GM19397 (cell line): ENCODE measurements around the gene TEX14.
"Not testable (repeated sequence)": the region's sequence is repeated elsewhere in the genome, so short reads cannot be mapped to it uniquely, and the experiment has no call there.

ENCODE experiments used
- ATAC-seq: cut with Tn5 transposase; IDR thresholded peaks from one replicate; pipeline ENCODE4 v1.9.1; 2021; ENCODE audit warnings: mild to moderate bottlenecking, moderate library complexity; ENCODE audit not compliant: unreplicated experiment

TEX14 gene

DNA sequence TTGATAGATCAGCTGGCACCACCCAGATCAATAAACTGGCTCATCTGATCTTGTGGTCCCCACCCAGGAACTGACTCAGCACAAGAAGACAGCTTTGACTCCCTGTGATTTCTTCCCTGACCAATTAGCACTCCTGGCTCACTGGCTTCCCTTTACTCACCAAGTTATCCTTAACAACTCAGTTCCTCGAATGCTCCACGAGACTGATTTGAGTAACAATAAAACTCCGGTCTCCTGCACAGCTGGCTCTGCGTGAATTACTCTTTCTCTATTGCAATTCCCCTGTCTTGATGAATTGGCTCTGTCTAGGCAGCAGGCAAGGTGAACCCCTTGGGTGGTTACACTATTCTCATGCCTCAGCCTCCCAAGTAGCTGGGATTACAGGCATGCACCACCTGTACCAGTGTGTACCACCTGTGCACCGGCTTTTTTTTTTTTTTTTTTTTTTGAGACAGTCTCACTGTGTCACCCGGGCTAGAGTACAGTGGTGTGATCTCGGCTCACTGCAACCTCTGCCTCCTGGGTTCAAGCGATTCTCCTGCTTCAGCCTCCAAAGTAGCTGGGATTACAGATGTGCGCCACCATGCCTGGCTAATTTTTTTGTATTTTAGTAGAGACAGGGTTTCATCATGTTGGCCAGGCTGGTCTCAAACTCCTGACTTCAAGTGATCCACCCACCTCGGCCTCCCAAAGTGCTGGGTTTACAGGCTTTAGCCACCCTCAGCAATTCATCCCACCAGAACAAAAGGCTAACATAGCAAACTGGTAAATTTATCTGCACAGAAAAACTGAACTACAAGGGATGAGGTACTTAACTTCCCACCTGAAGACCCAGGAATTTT, 33.7 kb downstream of the TEX14 start:
- not testable (repeated sequence) for ATAC-seq

DNA sequence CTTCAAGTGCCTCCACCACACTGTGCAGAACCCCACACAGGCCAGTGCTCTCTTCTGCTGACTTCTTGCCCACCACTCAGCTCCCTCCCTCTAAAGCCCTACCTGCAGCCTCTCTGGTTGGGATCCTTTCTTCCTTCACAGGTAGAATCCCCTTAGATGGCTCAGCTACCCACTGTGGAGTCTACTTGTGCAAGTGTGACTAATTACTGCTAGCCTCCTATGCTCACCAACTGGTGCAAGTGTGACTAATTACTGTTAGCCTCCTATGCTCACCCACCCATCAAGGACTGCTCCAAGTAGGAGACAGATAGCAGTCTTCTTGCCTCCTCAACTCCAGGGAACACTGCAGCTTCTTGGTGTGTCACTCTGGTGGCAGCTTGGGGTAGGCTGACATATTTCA, 43.6 kb downstream of the TEX14 start:
- no peak for ATAC-seq

DNA sequence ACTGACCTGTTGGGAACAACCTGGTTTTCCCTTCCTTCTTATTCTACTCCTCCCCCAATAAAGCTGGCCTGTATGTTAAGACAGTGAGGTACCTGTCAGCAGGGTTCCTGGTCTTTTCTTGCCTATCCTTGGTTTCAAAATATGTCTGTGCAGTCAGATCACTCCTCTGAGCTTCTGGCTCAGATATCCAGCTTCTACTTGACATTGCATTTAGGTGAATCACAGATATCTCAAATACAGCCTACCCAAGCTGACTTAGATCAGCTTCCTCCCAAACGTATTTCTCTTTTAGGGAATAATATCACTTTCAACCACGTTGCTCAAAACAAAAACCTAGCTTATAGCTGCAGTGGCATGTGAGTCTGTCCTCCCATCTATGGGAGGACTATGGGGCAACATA, 48.7 kb downstream of the TEX14 start:
- no peak for ATAC-seq

GRCh38 chr17:58641887-58642311, 49.9 kb downstream of the TEX14 start:
- no peak for ATAC-seq

DNA sequence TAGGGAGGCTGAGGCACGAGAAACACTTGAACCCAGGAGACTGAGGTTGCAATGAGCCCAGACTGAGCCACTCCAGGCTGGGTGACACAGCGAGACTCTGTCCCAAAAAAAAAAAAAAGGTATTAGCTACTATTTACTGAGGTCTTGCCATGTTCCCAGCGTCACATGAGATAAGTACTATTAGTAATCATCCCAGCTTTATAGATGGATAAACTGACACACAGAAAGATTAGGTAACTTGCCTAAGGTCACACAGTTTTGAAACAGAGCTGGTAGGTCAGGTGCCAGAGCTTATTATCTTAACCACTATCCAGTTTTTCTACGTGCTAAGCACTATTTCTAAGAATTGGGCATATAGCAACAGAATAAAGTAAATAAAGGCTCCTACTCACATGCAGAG, 51.6 kb downstream of the TEX14 start:
- no peak for ATAC-seq

- ATAC-seq = no peak
Observed at GRCh38 chr17:58639681-58640080, 52.2 kb downstream of the TEX14 start.

GRCh38 chr17:58637011-58637570, 54.8 kb downstream of the TEX14 start:
- ATAC-seq = no peak

GRCh38 chr17:58632324-58633314, 59.2 kb downstream of the TEX14 start:
- no peak for ATAC-seq

DNA sequence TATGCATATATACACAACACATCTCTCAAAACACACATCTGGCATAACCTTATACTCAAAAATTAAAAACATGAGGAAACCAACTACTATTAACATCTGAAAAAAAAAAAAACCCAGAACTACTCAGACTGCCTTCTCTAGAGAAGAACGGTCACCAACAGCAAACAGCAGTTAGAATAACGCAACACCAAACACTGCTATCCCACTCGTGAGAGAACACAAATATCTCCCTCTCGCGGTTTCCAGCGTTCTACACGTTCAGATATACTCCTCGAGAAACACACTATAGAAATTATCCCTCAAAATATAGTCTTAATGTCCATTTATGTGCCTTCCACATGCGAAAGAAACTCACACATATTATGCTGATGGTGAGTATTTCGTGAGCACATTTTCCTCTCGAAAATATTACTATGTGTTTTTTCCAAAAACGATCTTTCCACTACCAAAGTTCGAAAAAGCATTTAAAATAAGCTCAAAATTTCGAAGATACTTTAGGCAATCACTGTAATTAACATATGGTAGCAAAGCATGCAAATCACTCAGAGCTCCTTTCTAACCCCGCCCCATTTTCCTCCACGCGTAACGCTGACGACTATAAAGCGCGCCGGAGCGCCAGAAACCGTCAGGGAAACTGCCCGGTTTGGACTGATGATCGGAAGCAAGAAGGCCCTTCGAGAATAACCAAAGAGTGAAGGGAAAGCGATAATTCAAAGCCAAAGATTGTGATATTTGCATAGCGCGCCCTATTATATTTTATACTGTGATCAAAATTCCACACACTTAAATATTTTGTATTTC, 60.1 kb downstream of the TEX14 start:
- peak; percentile 75 for ATAC-seq

GRCh38 chr17:58630883-58631522, 60.8 kb downstream of the TEX14 start:
- ATAC-seq = no peak

DNA sequence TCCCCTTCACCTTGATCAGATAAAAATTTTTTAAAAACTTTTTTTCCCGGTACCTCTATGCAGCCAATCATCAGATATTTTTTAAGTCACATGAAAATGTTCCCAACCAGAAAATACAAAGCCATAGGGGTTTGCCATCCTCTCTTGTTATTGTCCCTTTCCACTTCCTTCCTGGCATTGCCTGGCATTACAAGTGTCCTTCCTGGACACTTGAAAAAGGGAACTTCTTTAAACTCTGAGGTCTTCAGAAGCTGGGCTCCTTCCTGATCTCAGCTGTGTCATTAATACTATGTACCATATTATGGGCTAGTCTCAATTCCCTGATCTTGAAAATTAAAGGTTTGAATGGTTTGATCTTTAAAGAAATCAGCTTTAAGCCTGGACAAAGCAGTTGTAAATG, 64.9 kb downstream of the TEX14 start:
- ATAC-seq = no peak

DNA sequence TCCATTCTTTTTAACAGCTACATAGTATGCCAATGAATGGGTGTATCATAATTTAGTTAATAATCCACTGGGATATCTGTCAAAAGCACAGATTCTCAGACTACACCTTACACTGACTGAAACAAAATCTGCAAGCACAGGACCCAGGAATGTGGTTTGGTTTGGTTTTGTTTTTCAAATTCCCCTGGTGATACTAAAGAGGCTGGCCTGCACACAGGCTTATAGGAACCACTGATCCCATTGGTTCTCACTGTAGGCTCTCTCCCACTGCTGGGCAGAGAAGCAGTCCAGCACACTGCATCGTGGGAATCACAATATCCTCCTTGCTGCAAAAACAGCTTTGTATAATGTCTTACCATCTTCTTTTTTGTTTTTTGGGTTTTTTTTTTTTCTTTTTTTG, 67.1 kb downstream of the TEX14 start:
- no peak for ATAC-seq

- peak; percentile 67 for ATAC-seq
Observed at GRCh38 chr17:58621174-58621573, 70.7 kb downstream of the TEX14 start.

DNA sequence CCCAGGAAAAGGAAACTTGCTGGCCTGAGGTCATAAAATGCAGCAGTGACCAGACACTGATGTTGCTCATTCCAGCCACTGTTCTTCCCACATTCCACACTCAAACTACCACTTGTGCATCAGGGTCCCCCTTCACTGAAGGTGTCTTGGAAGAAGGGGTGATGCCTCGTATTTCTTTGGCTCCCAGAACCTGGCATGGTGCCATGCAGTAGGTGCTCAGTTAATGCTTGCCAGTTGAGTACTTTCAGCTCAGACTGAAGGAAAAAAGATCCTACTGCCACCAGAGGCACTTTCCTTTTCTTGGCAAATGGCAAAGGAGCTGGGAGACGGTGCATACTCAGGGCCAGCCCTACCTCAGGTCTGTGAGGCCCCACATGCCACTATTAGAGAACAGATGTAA, 73.5 kb downstream of the TEX14 start:
- ATAC-seq = no peak

GRCh38 chr17:58617563-58617962, 74.3 kb downstream of the TEX14 start:
- ATAC-seq = no peak

- peak; percentile 54 for ATAC-seq
Observed at GRCh38 chr17:58615768-58616659, 75.8 kb downstream of the TEX14 start.

DNA sequence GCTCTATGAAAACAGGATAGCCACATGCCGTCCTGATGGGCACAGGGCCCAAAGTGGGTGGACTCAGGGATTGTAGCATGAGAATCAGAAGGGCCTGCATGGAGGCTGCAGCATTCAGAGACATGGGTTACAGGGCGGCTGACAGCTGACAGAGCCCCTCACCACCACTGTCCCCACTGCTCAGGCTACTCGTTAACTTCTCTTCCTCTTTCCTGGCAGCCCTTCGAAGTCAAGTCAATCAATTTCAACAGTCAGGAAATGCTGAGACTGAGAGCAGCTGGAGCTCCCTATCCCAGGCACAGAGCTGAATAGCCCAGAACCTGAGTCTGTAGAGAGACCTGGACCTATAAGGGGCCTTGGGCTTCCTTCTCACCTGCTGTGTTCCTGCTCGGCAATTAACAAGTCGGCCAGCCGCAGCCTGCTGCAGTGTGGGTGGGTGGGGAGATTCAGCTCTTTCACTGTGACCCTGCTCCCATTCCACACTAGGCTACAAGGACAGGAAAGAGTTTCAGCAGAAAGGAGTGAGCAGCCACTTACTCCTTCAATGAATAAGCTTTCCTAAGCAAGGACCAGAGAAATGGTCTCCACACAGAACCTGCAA, 76.9 kb downstream of the TEX14 start:
- no peak for ATAC-seq

DNA sequence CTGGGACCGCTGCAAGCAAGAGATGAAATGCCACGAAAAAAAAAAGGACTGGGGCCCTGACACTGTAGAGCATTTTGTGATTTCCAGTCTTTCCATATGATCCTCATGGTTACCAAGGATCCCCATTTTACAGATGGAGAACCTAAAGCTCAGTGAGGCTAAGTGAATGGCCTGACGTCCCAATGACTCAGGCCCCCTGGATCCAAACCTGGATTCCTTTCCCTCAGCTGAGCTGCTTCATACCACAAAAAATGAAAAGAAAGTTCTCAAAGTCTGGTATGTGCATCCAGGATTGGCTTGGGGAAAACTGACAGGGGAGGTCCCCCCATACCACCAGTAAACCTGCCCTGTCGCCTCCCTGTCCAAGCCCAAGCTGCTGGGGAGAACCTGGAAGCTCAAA, 80.5 kb downstream of the TEX14 start:
- ATAC-seq = no peak

DNA sequence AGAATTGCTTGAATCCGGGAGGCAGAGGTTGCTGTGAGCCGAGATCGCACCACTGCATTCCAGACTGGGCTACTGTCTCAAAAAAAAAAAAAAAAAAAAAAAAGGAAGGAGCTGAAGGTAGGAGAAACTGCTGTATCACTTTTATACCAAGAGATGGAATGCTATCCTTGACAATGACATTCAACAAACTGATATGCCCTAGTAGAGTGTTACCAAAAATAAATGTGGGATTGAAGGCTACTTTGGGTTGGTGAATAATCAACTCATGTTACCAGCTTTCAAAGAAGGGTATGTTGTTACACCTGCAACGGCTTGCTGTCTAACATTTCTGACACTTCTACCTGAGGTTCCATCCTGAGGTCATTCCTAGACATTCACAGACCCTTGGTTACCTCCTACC, 84.9 kb downstream of the TEX14 start:
- no peak for ATAC-seq
